Measurements from ENCODE around the gene FAM9C.
"Not testable (repeated sequence)": the region's sequence is repeated elsewhere in the genome, so short reads cannot be mapped to it uniquely, and the experiment has no call there.

FAM9C gene

GRCh38 chrX:13029887-13030771 lies 14.3 kb downstream of the FAM9C start:
- no peak for DNase-seq

DNA sequence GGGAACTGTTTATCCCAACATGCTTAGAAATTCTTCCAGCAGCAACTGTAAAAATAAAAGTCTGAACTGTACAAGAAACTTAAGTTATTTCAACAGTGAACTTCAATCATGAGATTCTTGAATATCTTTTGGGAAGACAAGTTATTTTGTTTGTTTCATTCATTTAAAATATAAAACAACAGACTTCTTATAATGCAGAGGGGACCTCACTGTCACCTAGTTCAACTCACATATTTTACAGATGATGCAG lies 14.9 kb downstream of the FAM9C start:
- no peak for DNase-seq

DNA sequence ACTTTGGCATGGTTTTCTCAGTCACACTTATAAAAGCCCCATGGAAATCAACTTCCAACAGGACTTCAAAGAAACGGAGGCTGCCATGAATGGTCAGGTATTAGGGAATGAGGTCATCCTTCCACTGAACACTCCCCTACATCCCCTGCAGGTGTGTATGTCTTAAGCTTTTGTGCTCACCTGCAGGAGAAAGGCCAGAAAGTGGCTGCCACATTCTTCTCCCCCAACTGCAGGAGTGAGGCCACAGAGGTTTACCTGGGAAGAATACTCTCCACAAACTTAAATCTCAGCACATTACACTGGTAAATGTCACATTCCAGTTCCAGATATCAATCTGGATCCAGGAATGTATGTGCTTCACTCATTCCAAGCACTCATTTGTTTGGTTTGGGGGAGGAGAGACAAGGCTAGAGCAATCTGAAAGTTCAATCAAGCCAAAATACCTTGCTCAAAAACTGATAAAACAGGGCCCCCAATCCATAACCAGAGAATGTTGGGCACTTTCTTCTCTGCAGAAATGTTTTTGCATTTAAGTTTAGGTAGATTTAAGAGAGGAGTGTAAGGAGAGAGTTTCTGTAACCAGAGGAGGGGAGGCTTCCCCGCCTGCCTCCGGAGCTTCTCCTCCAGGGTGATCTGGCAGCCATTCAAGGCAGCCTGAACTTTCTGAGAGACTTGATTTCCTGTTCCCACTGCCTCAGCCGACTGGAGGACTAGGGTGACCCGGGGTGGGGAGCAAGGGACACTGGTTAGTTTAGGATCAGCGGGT lies 15.4 kb downstream of the FAM9C start:
- no peak for DNase-seq

- no peak for DNase-seq
These were observed 17.4 kb downstream of the FAM9C start for GRCh38 chrX:13026877-13027652.

- no peak for DNase-seq
These were observed 19.4 kb downstream of the FAM9C start for GRCh38 chrX:13024986-13025385.

GRCh38 chrX:13023979-13024378 lies 20.4 kb downstream of the FAM9C start:
- no peak for DNase-seq

GRCh38 chrX:13023567-13023966 lies 20.9 kb downstream of the FAM9C start:
- no peak for DNase-seq

- no peak for DNase-seq
These were observed 21.5 kb downstream of the FAM9C start for GRCh38 chrX:13022926-13023325.

DNA sequence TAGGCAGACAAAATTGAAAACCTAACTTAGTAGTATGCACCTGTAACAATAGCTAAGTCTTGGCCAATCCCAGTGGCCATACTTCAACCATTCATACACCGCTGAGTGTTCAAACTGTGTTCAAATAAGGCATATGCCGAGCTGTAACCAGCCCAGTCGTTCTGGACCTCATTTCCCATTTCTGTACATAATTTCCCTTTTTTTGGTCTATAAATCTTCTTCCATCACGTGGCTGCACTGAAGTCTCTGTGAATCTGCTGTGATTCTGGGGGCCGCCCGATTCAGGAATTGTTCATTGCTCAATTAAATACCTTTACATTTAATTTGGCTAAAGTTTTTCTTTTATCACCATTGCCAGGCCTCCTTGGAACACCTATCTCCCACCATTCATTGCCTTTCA lies 27.7 kb downstream of the FAM9C start:
- DNase-seq, result not testable (repeated sequence)

- DNase-seq, result no peak
These were observed 28.7 kb downstream of the FAM9C start for GRCh38 chrX:13015536-13016236.

DNA sequence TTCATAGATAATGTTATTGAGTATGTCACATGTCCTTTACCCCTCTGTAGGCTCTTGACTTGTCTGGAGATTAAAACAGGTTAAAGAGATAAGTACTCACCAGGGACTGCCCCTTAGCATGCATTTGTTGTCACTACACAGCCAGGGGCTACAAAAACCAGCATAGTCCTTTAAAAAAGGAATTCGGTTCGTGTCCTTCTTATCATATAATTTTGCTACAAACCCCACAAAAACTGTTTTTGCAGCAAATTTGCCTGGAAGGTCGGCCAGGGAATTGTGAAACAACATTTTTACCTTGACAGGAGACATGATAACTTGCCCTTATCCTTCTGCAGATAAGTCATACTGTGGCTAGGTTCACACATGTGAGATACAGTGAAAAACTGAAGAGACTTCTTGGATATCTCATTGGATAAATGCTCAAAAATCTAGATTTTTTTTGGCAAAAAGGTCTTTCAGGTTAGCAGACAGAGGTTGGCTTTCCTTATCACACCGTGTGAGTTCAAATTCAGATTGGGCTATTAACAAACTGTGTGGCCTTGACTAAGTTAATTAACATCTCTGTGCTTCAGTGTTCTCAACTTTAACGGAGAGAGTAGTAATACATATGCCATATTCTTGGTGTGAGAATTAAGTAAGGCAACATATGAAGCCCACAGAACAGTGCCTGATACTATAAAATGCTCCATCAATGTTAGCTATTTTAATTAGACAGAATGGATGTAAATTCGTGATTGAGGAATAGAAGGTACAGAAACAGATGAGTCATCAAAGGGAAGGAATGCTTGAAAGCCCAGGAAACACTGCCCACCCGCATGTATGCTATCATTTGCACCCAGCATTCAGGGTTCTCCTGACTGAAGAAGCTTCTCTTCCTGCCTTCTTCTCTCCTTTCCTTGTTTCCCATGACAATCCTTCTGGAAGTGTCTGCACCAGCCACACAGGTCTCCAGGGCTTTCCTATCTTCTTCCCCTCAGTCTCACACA lies 30.0 kb downstream of the FAM9C start:
- no peak for DNase-seq

GRCh38 chrX:13013363-13014110 lies 30.9 kb downstream of the FAM9C start:
- no peak for DNase-seq

- no peak for DNase-seq
These were observed 33.9 kb downstream of the FAM9C start for GRCh38 chrX:13010546-13010945.

- no peak for DNase-seq
These were observed 34.6 kb downstream of the FAM9C start for GRCh38 chrX:13009844-13010243.

DNA sequence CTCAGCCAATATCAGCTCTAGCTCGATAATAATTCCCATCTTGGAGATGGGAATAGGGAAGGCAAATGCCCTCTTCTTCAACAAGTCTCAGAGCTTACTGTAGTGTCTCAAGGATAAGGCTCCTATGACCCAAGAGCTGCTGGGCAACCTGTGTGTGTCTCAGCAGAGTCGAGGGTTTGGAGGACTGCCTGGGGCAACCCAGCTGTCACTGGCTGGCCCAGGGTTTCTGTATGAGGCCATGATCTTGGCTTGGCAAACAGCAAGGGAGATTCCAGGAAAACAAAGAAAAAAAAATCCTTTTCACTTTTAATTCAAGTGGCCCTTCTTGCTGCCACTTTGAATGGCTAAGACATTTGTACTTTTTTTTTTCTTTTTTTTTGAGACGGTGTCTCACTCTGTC lies 35.1 kb downstream of the FAM9C start:
- DNase-seq, result no peak

GRCh38 chrX:13008851-13009250 lies 35.6 kb downstream of the FAM9C start:
- DNase-seq, result no peak

DNA sequence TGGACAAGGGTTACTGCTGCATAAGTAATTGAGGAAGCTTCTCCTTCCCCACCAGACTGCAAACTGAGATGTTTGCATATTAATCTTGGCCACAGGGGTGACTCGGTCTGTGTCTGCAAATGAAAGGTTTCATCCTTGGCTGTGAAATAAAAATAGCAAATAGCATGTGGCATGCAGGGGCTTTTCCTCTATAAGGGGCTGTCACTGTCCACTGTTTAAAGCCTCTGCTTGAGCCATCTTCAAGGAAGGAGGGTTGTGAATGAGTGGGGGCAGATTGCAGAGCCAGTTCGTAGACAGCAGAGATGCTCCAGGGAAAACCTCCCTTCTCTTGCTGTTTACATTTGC lies 36.3 kb downstream of the FAM9C start:
- no peak for DNase-seq

GRCh38 chrX:13007519-13008188 lies 36.8 kb downstream of the FAM9C start:
- DNase-seq, result no peak

DNA sequence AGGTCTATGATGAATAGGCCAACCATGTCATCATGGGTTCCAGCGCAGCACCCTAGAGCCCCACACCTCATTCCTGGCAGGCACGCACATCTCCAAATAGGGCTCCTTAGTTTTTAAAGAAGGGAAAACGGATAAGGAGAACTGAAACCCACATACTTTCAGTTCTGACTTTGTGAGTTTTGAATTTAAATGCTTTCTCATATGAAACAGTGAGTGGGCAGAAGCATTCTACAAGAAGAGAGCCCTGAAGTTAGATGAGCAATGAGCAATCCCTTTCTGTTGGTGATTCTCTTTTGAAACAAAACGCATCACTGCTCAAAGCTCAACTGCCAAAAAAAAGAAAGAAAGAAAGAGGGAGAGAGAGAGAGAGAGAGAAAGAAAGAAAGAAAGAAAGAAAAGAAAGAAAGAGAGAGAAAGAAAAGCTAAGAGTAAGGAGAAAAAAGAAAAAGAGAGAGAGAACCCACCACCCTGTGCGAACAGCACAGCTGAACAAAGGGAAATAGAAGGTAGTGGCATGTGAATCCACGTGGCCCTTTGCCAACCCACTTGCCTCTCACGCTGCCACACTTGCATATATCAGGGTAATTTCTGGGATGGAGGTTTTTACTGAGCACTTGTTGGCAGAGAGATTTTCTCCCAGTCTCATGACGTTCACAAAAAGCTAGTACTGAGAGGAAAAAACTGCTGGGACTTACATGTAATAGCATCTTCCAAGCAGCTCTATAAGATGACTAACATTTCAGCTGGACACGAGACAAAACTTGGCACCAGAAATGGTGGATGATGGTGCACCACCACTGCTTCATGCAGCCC lies 38.6 kb downstream of the FAM9C start:
- no peak for DNase-seq

All from NCI-H187 treated with DMSO at 0.1 percent for 48 hours (cell line).